ENCODE data around the gene SHISAL2A. TPM values are rescaled to one million over a fixed set of nuclear protein-coding genes. Genes with fewer than 3 reads are reported as not detected.

The SHISAL2A gene
- total RNA-seq, 1 donor: not detected

- Histone ChIP-seq H3K4me2 (ENCODE audit: insufficient read depth, low read length) (no peak overlapping the region), H3K79me2 (ENCODE audit: insufficient read depth, low read length) (no peaks in the 10 kb centered on the region), H2AFZ (ENCODE audit: low read length) (no peak overlapping the region), H3K9me3 (ENCODE audit: low read depth, low read length) (no peaks in the 10 kb centered on the region), H3K36me3 (ENCODE audit: insufficient read depth, low read length) (no peaks in the 10 kb centered on the region), H3K27ac (ENCODE audit: low read depth, low read length) (no peak overlapping the region), H4K20me1 (ENCODE audit: insufficient read depth, low read length) (no peaks in the 10 kb centered on the region), H3K27me3 (ENCODE audit: insufficient read depth, low read length) (no peaks in the 10 kb centered on the region), H3K4me1 (ENCODE audit: insufficient read depth, low read length) (no peaks in the 10 kb centered on the region), H3K4me3 (ENCODE audit: insufficient read depth, low read length) (no peak overlapping the region)
- TF ChIP-seq CTCF (IDR thresholded peaks at IDR 0.05; ENCODE audit: extremely low read depth, low read depth, low read length): no peak
- DNase-seq (ENCODE audit: insufficient read length, low spot score, missing footprints): no peak
Measured at GRCh38 chr1:52615489-52616042, 17.4 kb upstream of the SHISAL2A start.

- Histone ChIP-seq H3K27ac (ENCODE audit: low read depth, low read length) (no peak overlapping the region), H4K20me1 (ENCODE audit: insufficient read depth, low read length) (no peaks in the 10 kb centered on the region), H3K4me3 (ENCODE audit: insufficient read depth, low read length) (no peak overlapping the region), H3K4me2 (ENCODE audit: insufficient read depth, low read length) (no peak overlapping the region), H3K36me3 (ENCODE audit: insufficient read depth, low read length) (no peaks in the 10 kb centered on the region), H3K9me3 (ENCODE audit: low read depth, low read length) (no peaks in the 10 kb centered on the region), H3K27me3 (ENCODE audit: insufficient read depth, low read length) (no peaks in the 10 kb centered on the region), H3K79me2 (ENCODE audit: insufficient read depth, low read length) (no peaks in the 10 kb centered on the region), H2AFZ (ENCODE audit: low read length) (no peak overlapping the region), H3K4me1 (ENCODE audit: insufficient read depth, low read length) (no peaks in the 10 kb centered on the region)
- no peak for TF ChIP-seq CTCF (IDR thresholded peaks at IDR 0.05; ENCODE audit: extremely low read depth, low read depth, low read length)
- no peak for DNase-seq (ENCODE audit: insufficient read length, low spot score, missing footprints)
Measured at GRCh38 chr1:52621950-52622349, 11.0 kb upstream of the SHISAL2A start.

GRCh38 chr1:52623812-52624211 lies 9.2 kb upstream of the SHISAL2A start:
- Histone ChIP-seq H3K4me3 (ENCODE audit: insufficient read depth, low read length) (no peak overlapping the region), H4K20me1 (ENCODE audit: insufficient read depth, low read length) (no peaks in the 10 kb centered on the region), H3K4me1 (ENCODE audit: insufficient read depth, low read length) (no peaks in the 10 kb centered on the region), H2AFZ (ENCODE audit: low read length) (no peak overlapping the region), H3K9me3 (ENCODE audit: low read depth, low read length) (no peaks in the 10 kb centered on the region), H3K27ac (ENCODE audit: low read depth, low read length) (no peak overlapping the region), H3K4me2 (ENCODE audit: insufficient read depth, low read length) (no peak overlapping the region), H3K79me2 (ENCODE audit: insufficient read depth, low read length) (no peaks in the 10 kb centered on the region), H3K27me3 (ENCODE audit: insufficient read depth, low read length) (no peaks in the 10 kb centered on the region), H3K36me3 (ENCODE audit: insufficient read depth, low read length) (no peaks in the 10 kb centered on the region)
- DNase-seq (ENCODE audit: insufficient read length, low spot score, missing footprints): no peak
- no peak for TF ChIP-seq CTCF (IDR thresholded peaks at IDR 0.05; ENCODE audit: extremely low read depth, low read depth, low read length)

- DNase-seq (ENCODE audit: insufficient read length, low spot score, missing footprints): no peak
- no peaks in the 10 kb centered on the region for H4K20me1 ChIP-seq (ENCODE audit: insufficient read depth, low read length)
- no peaks in the 10 kb centered on the region for H3K36me3 ChIP-seq (ENCODE audit: insufficient read depth, low read length)
- no peaks in the 10 kb centered on the region for H3K4me1 ChIP-seq (ENCODE audit: insufficient read depth, low read length)
- H3K79me2 ChIP-seq (ENCODE audit: insufficient read depth, low read length): no peaks in the 10 kb centered on the region
- no peak for TF ChIP-seq CTCF (IDR thresholded peaks at IDR 0.05; ENCODE audit: extremely low read depth, low read depth, low read length)
- peaks cover 7% of the 10 kb centered on the region for H3K27me3 ChIP-seq (ENCODE audit: insufficient read depth, low read length)
- no peak overlapping the region for H3K4me3 ChIP-seq (ENCODE audit: insufficient read depth, low read length)
- no peak overlapping the region for H3K27ac ChIP-seq (ENCODE audit: low read depth, low read length)
- H3K9me3 ChIP-seq (ENCODE audit: low read depth, low read length): no peaks in the 10 kb centered on the region
- H3K4me2 ChIP-seq (ENCODE audit: insufficient read depth, low read length): no peak overlapping the region
- H2AFZ ChIP-seq (ENCODE audit: low read length): no peak overlapping the region
Measured at GRCh38 chr1:52627028-52627427, 5.9 kb upstream of the SHISAL2A start.
